Neutrophil (primary cell): Measurements from ENCODE around the gene PRDM5.

Source experiments
- H3K27ac ChIP-seq: fragments of 200-600 bp; sonication (generic); 2 replicates; pipeline ENCODE4 v1.5.1; 2016; ENCODE audit warnings: mild to moderate bottlenecking, moderate library complexity
- H3K27me3 ChIP-seq: fragments of 200-600 bp; sonication (generic); 2 replicates; pipeline ENCODE4 v1.6.0; 2016; ENCODE audit warnings: mild to moderate bottlenecking
- H3K36me3 ChIP-seq: fragments of 200-600 bp; sonication (generic); 2 replicates; pipeline ENCODE4 v1.5.1; 2017
- H3K4me1 ChIP-seq, 2 experiments: fragments of 200-600 bp in 1 of 2; sonication (generic) in 1 of 2; 1 replicate in 1 of 2; 2 replicates in 1 of 2; pipeline versions ENCODE4 v1.5.1 to v1.6.1; 2013 to 2016; ENCODE audit warnings: low read depth in 1 of 2, low read length in 1 of 2, mild to moderate bottlenecking in 1 of 2, moderate library complexity in 1 of 2; ENCODE audit not compliant: control insufficient read depth in 1 of 2, insufficient read depth in 1 of 2
- H3K4me3 ChIP-seq, 2 experiments: fragments of 200-600 bp in 1 of 2; sonication (generic) in 1 of 2; 1 replicate in 1 of 2; 2 replicates in 1 of 2; pipeline ENCODE4 v1.5.1; 2013 to 2016; ENCODE audit warnings: low read depth in 1 of 2, low read length in 1 of 2, mild to moderate bottlenecking in 1 of 2, moderate library complexity in 1 of 2
- H3K9me3 ChIP-seq: fragments of 200-600 bp; sonication (generic); 2 replicates; pipeline ENCODE4 v1.5.1; 2016
- TF ChIP-seq, protein P1 (sequence below): fragments of 200-600 bp; sonication (generic); IDR thresholded peaks from 2 replicates; pipeline ENCODE4 v1.5.1; 2016; ENCODE audit warnings: antibody characterized with exemption

Gene PRDM5

DNA sequence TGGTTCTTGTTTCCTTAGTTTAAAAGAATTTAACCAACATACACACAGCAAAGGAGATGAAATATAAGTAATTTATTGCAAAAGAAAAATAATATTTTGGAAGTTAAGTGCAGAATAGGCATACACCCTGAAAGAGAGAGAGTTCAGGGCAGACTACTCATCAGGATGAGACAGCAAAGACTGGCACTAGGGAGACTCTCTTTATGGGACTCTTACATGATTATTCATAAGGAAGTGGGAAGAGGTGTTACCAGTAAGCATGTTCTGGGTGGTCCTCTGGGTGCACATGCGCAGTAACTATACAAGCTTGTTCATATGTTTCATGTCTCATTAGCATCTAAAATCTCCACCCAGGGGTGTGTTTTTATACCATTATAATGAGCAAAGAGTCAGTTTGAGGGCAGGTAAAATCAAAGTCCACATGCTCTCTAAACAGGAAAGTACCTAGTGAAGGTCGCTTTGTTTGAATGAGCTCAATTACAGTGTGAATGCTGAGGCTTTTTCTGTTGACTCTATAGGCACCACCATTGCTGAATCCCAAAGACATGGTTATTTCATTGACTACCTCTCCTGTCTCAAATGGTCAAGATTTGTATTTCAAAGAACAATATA, 38.2 kb upstream of the PRDM5 start:
- H3K9me3 ChIP-seq: no peaks in the 10 kb centered on the region
- no peaks in the 10 kb centered on the region for H3K36me3 ChIP-seq
- H3K4me1 ChIP-seq: no peaks in the 10 kb centered on the region
- no peak overlapping the region for H3K4me3 ChIP-seq
- H3K27ac ChIP-seq: no peak overlapping the region
- H3K27me3 ChIP-seq: no peaks in the 10 kb centered on the region
- TF ChIP-seq, protein P1, sequence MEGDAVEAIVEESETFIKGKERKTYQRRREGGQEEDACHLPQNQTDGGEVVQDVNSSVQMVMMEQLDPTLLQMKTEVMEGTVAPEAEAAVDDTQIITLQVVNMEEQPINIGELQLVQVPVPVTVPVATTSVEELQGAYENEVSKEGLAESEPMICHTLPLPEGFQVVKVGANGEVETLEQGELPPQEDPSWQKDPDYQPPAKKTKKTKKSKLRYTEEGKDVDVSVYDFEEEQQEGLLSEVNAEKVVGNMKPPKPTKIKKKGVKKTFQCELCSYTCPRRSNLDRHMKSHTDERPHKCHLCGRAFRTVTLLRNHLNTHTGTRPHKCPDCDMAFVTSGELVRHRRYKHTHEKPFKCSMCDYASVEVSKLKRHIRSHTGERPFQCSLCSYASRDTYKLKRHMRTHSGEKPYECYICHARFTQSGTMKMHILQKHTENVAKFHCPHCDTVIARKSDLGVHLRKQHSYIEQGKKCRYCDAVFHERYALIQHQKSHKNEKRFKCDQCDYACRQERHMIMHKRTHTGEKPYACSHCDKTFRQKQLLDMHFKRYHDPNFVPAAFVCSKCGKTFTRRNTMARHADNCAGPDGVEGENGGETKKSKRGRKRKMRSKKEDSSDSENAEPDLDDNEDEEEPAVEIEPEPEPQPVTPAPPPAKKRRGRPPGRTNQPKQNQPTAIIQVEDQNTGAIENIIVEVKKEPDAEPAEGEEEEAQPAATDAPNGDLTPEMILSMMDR: no peak

DNA sequence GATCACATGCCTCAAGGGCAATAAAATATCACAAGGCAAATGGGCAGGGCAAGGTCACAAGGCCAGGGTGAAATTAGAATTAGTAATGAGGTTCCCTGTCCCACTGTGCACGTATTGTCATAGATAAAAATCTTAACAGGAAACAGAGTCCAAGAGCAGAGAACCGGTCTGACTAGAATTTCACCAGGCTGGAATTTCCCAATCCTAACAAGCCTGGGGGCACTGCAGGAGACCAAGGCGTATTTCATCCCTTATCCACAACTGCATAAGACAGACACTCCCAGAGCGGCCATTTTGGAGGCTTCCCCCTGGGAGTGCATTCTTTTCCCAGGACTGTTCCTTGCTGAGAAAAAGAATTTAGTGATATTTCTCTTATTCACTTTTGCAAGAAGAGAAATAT, 25.9 kb upstream of the PRDM5 start:
- no peaks in the 10 kb centered on the region for H3K36me3 ChIP-seq
- no peaks in the 10 kb centered on the region for H3K4me1 ChIP-seq
- no peak overlapping the region for H3K4me3 ChIP-seq
- peaks cover 3% of the 10 kb centered on the region for H3K9me3 ChIP-seq
- no peak overlapping the region for H3K27ac ChIP-seq
- TF ChIP-seq, protein P1: no peak
- H3K27me3 ChIP-seq: no peaks in the 10 kb centered on the region

DNA sequence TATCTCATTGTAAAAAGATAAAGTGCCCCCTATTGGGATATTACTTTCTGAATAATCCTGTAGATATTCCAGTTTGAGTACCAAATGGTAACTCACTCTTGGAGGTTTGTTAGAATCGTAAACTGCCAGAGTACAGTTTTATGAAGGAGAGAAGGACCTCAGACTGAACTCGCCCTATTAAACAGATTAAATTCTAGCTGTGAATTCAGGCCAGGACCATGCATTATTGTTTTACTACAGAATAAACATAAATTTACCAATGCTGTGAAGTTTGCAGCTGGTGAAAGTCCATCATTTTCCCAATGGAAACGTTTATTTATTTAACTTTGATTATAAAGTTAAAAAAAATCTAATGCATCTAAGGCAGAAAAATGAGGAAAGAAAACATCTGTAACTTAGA, 20.2 kb upstream of the PRDM5 start:
- no peaks in the 10 kb centered on the region for H3K4me1 ChIP-seq
- TF ChIP-seq, protein P1: no peak
- H3K9me3 ChIP-seq: no peaks in the 10 kb centered on the region
- no peak overlapping the region for H3K4me3 ChIP-seq
- no peak overlapping the region for H3K27ac ChIP-seq
- no peaks in the 10 kb centered on the region for H3K27me3 ChIP-seq
- H3K36me3 ChIP-seq: no peaks in the 10 kb centered on the region

DNA sequence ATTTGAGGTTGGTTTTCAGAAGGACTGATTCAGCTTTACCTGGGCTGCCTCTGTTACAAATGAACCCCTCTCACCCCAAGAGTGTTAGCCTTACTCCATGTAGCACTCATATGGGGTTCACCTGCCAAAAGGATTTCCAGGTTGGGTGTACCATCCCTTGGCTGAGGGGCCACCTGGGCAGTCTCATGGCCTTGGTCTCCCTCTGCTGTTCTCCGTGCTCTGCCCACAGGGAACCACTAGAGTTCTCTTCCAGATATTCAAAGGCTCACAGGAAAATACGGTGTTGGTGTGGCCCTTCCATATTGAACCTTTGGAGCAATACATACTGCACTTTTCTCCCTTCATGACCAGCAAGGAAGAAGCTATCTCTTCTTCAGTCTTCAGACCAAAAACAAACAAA, 18.0 kb upstream of the PRDM5 start:
- H3K27ac ChIP-seq: no peak overlapping the region
- no peaks in the 10 kb centered on the region for H3K9me3 ChIP-seq
- H3K27me3 ChIP-seq: no peaks in the 10 kb centered on the region
- H3K36me3 ChIP-seq: no peaks in the 10 kb centered on the region
- H3K4me3 ChIP-seq: no peak overlapping the region
- TF ChIP-seq, protein P1: no peak
- no peaks in the 10 kb centered on the region for H3K4me1 ChIP-seq

DNA sequence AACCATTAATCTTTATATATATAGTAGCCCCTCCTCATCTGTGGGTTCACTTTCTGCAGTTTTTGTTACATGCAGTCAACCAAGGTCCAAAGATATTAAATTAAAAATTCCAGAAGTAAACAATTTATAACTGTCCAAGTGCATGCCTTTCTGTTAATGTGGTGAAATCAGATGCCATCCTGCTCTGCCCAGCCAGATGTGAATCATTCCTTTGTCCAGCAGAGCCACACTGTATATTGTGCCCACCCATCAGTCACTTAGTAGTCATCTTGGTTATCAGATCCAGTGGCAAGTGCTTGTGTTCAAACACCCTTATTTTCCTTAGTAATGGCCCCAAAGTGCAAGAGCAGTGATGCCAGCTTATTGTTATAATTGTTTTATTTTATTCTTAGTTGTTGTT, 17.2 kb upstream of the PRDM5 start:
- no peaks in the 10 kb centered on the region for H3K4me1 ChIP-seq
- H3K36me3 ChIP-seq: no peaks in the 10 kb centered on the region
- no peaks in the 10 kb centered on the region for H3K27me3 ChIP-seq
- H3K9me3 ChIP-seq: no peaks in the 10 kb centered on the region
- H3K27ac ChIP-seq: no peak overlapping the region
- no peak overlapping the region for H3K4me3 ChIP-seq
- TF ChIP-seq, protein P1: no peak

DNA sequence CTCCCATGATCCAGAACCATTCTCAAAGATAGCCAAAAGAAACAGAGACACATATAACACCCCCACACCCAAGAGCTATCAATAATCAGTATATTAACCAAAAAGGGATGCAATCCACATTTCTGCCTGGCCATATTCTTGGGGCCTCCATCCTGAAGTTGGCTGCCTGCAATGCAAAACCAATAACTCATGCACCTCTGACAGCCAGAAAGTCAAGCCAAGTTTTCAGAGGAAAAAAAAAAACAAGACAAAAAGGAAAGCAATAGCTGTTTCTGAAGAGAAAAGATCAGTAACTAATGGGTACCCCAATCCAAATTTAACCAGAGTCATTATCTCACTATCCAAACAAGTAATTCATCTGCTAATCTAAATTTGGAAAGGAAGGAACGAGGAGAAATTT, 7.3 kb upstream of the PRDM5 start:
- no peak overlapping the region for H3K4me3 ChIP-seq
- H3K9me3 ChIP-seq: no peaks in the 10 kb centered on the region
- H3K27ac ChIP-seq: no peak overlapping the region
- no peaks in the 10 kb centered on the region for H3K36me3 ChIP-seq
- TF ChIP-seq, protein P1: no peak
- H3K4me1 ChIP-seq: no peaks in the 10 kb centered on the region
- H3K27me3 ChIP-seq: peaks cover 6% of the 10 kb centered on the region
